ENCODE data around the gene TMEM52B.

The TMEM52B gene

GRCh38 chr12:10178821-10179220, at the start of gene TMEM52B:
Gene TMEM52B, plus strand, starts transcription at chr12:10179032. Its CDS starts 543 bp downstream, at chr12:10179575.
- no peaks in the 10 kb centered on the region for H3K27me3 ChIP-seq (ENCODE audit: control insufficient read depth in 1 of 2, insufficient read depth in 2 of 2, low read length in 2 of 2)
- H3K9ac ChIP-seq (ENCODE audit: low read length in 2 of 2) = no peak within 1 kb of the TSS
- H3K4me1 ChIP-seq (ENCODE audit: control insufficient read depth, insufficient read depth, low read length) = no peaks in the 10 kb centered on the region
- no peaks in the 10 kb centered on the region for H3K9me3 ChIP-seq (ENCODE audit: control insufficient read depth in 2 of 2, low read length in 2 of 2)
- H3K4me3 ChIP-seq (ENCODE audit: low read length in 2 of 2) = no peak within 1 kb of the TSS
- H3K36me3 ChIP-seq (ENCODE audit: control insufficient read depth in 2 of 2, insufficient read depth in 2 of 2, low read length in 2 of 2) = no peaks in the 10 kb centered on the region
- no peak within 1 kb of the TSS for H3K27ac ChIP-seq (ENCODE audit: low read length)

- Histone ChIP-seq H3K27ac (ENCODE audit: low read length) (no peak within 1 kb of the TSS), H3K4me3 (ENCODE audit: low read length in 2 of 2) (no peak within 1 kb of the TSS), H3K4me1 (ENCODE audit: control insufficient read depth, insufficient read depth, low read length) (no peaks in the 10 kb centered on the region), H3K36me3 (ENCODE audit: control insufficient read depth in 2 of 2, insufficient read depth in 2 of 2, low read length in 2 of 2) (no peaks in the 10 kb centered on the region), H3K27me3 (ENCODE audit: control insufficient read depth in 1 of 2, insufficient read depth in 2 of 2, low read length in 2 of 2) (no peaks in the 10 kb centered on the region), H3K9ac (ENCODE audit: low read length in 2 of 2) (no peak within 1 kb of the TSS), H3K9me3 (ENCODE audit: control insufficient read depth in 2 of 2, low read length in 2 of 2) (no peaks in the 10 kb centered on the region)
Observed at GRCh38 chr12:10130042-10130441, 48.8 kb upstream of the TMEM52B start, which contains the start of gene CLEC7A. Gene CLEC7A, minus strand, starts transcription at chr12:10130199. Its CDS starts 117 bp downstream, at chr12:10130082.

- no peak overlapping the region for H3K9ac ChIP-seq (ENCODE audit: low read length in 2 of 2)
- H3K4me3 ChIP-seq (ENCODE audit: low read length in 2 of 2) = no peak overlapping the region
- no peaks in the 10 kb centered on the region for H3K9me3 ChIP-seq (ENCODE audit: control insufficient read depth in 2 of 2, low read length in 2 of 2)
- H3K27me3 ChIP-seq (ENCODE audit: control insufficient read depth in 1 of 2, insufficient read depth in 2 of 2, low read length in 2 of 2) = no peaks in the 10 kb centered on the region
- H3K27ac ChIP-seq (ENCODE audit: low read length) = no peak overlapping the region
- H3K36me3 ChIP-seq (ENCODE audit: control insufficient read depth in 2 of 2, insufficient read depth in 2 of 2, low read length in 2 of 2) = no peaks in the 10 kb centered on the region
- H3K4me1 ChIP-seq (ENCODE audit: control insufficient read depth, insufficient read depth, low read length) = no peaks in the 10 kb centered on the region
Observed at GRCh38 chr12:10131111-10131690, 47.6 kb upstream of the TMEM52B start.

GRCh38 chr12:10132850-10133370, 45.9 kb upstream of the TMEM52B start:
- no peaks in the 10 kb centered on the region for H3K27me3 ChIP-seq (ENCODE audit: control insufficient read depth in 1 of 2, insufficient read depth in 2 of 2, low read length in 2 of 2)
- H3K27ac ChIP-seq (ENCODE audit: low read length) = no peak overlapping the region
- no peak overlapping the region for H3K9ac ChIP-seq (ENCODE audit: low read length in 2 of 2)
- no peaks in the 10 kb centered on the region for H3K4me1 ChIP-seq (ENCODE audit: control insufficient read depth, insufficient read depth, low read length)
- H3K9me3 ChIP-seq (ENCODE audit: control insufficient read depth in 2 of 2, low read length in 2 of 2) = no peaks in the 10 kb centered on the region
- no peak overlapping the region for H3K4me3 ChIP-seq (ENCODE audit: low read length in 2 of 2)
- no peaks in the 10 kb centered on the region for H3K36me3 ChIP-seq (ENCODE audit: control insufficient read depth in 2 of 2, insufficient read depth in 2 of 2, low read length in 2 of 2)

- Histone ChIP-seq H3K4me3 (ENCODE audit: low read length in 2 of 2) (no peak overlapping the region), H3K9ac (ENCODE audit: low read length in 2 of 2) (no peak overlapping the region), H3K4me1 (ENCODE audit: control insufficient read depth, insufficient read depth, low read length) (no peaks in the 10 kb centered on the region), H3K27me3 (ENCODE audit: control insufficient read depth in 1 of 2, insufficient read depth in 2 of 2, low read length in 2 of 2) (no peaks in the 10 kb centered on the region), H3K36me3 (ENCODE audit: control insufficient read depth in 2 of 2, insufficient read depth in 2 of 2, low read length in 2 of 2) (no peaks in the 10 kb centered on the region), H3K9me3 (ENCODE audit: control insufficient read depth in 2 of 2, low read length in 2 of 2) (no peaks in the 10 kb centered on the region), H3K27ac (ENCODE audit: low read length) (no peak overlapping the region)
Observed at GRCh38 chr12:10135126-10135525, 43.7 kb upstream of the TMEM52B start.

- H3K4me3 ChIP-seq (ENCODE audit: low read length in 2 of 2) = no peak overlapping the region
- H3K36me3 ChIP-seq (ENCODE audit: control insufficient read depth in 2 of 2, insufficient read depth in 2 of 2, low read length in 2 of 2) = no peaks in the 10 kb centered on the region
- H3K27me3 ChIP-seq (ENCODE audit: control insufficient read depth in 1 of 2, insufficient read depth in 2 of 2, low read length in 2 of 2) = no peaks in the 10 kb centered on the region
- H3K27ac ChIP-seq (ENCODE audit: low read length) = no peak overlapping the region
- H3K4me1 ChIP-seq (ENCODE audit: control insufficient read depth, insufficient read depth, low read length) = no peaks in the 10 kb centered on the region
- H3K9me3 ChIP-seq (ENCODE audit: control insufficient read depth in 2 of 2, low read length in 2 of 2) = no peaks in the 10 kb centered on the region
- no peak overlapping the region for H3K9ac ChIP-seq (ENCODE audit: low read length in 2 of 2)
Observed at GRCh38 chr12:10136637-10137205, 42.1 kb upstream of the TMEM52B start.

- Histone ChIP-seq H3K27me3 (ENCODE audit: control insufficient read depth in 1 of 2, insufficient read depth in 2 of 2, low read length in 2 of 2) (no peaks in the 10 kb centered on the region), H3K36me3 (ENCODE audit: control insufficient read depth in 2 of 2, insufficient read depth in 2 of 2, low read length in 2 of 2) (no peaks in the 10 kb centered on the region)
Observed at GRCh38 chr12:10140001-10140400, 38.8 kb upstream of the TMEM52B start.

GRCh38 chr12:10142976-10143589, 35.7 kb upstream of the TMEM52B start:
- Histone ChIP-seq H3K27me3 (ENCODE audit: control insufficient read depth in 1 of 2, insufficient read depth in 2 of 2, low read length in 2 of 2) (no peaks in the 10 kb centered on the region), H3K9me3 (ENCODE audit: control insufficient read depth in 2 of 2, low read length in 2 of 2) (no peaks in the 10 kb centered on the region), H3K4me1 (ENCODE audit: control insufficient read depth, insufficient read depth, low read length) (no peaks in the 10 kb centered on the region), H3K4me3 (ENCODE audit: low read length in 2 of 2) (no peak overlapping the region), H3K9ac (ENCODE audit: low read length in 2 of 2) (no peak overlapping the region), H3K27ac (ENCODE audit: low read length) (no peak overlapping the region), H3K36me3 (ENCODE audit: control insufficient read depth in 2 of 2, insufficient read depth in 2 of 2, low read length in 2 of 2) (no peaks in the 10 kb centered on the region)

More at GRCh38 chr12:10140001-10140400, 38.8 kb upstream of the TMEM52B start:
- Histone ChIP-seq H3K4me1 (ENCODE audit: control insufficient read depth, insufficient read depth, low read length) (no peaks in the 10 kb centered on the region), H3K9ac (ENCODE audit: low read length in 2 of 2) (no peak overlapping the region), H3K4me3 (ENCODE audit: low read length in 2 of 2) (no peak overlapping the region), H3K9me3 (ENCODE audit: control insufficient read depth in 2 of 2, low read length in 2 of 2) (no peaks in the 10 kb centered on the region), H3K27ac (ENCODE audit: low read length) (no peak overlapping the region)

GRCh38 chr12:10147714-10148403, 31.0 kb upstream of the TMEM52B start:
- Histone ChIP-seq H3K4me3 (ENCODE audit: low read length in 2 of 2) (no peak overlapping the region), H3K4me1 (ENCODE audit: control insufficient read depth, insufficient read depth, low read length) (no peaks in the 10 kb centered on the region), H3K27ac (ENCODE audit: low read length) (no peak overlapping the region), H3K36me3 (ENCODE audit: control insufficient read depth in 2 of 2, insufficient read depth in 2 of 2, low read length in 2 of 2) (no peaks in the 10 kb centered on the region), H3K9me3 (ENCODE audit: control insufficient read depth in 2 of 2, low read length in 2 of 2) (no peaks in the 10 kb centered on the region), H3K27me3 (ENCODE audit: control insufficient read depth in 1 of 2, insufficient read depth in 2 of 2, low read length in 2 of 2) (no peaks in the 10 kb centered on the region), H3K9ac (ENCODE audit: low read length in 2 of 2) (no peak overlapping the region)

GRCh38 chr12:10151621-10152020, 27.2 kb upstream of the TMEM52B start:
- Histone ChIP-seq H3K36me3 (ENCODE audit: control insufficient read depth in 2 of 2, insufficient read depth in 2 of 2, low read length in 2 of 2) (no peaks in the 10 kb centered on the region), H3K27me3 (ENCODE audit: control insufficient read depth in 1 of 2, insufficient read depth in 2 of 2, low read length in 2 of 2) (no peaks in the 10 kb centered on the region), H3K9ac (ENCODE audit: low read length in 2 of 2) (no peak overlapping the region), H3K4me3 (ENCODE audit: low read length in 2 of 2) (no peak overlapping the region), H3K27ac (ENCODE audit: low read length) (no peak overlapping the region), H3K4me1 (ENCODE audit: control insufficient read depth, insufficient read depth, low read length) (peaks cover 7% of the 10 kb centered on the region), H3K9me3 (ENCODE audit: control insufficient read depth in 2 of 2, low read length in 2 of 2) (no peaks in the 10 kb centered on the region)
